GM21367 (cell line): ENCODE data around the gene DNASE1L2.

Source experiments
- ATAC-seq: cut with Tn5 transposase; IDR thresholded peaks from one replicate; pipeline ENCODE4 v1.9.1; 2021; ENCODE audit not compliant: unreplicated experiment

DNASE1L2 gene

DNA sequence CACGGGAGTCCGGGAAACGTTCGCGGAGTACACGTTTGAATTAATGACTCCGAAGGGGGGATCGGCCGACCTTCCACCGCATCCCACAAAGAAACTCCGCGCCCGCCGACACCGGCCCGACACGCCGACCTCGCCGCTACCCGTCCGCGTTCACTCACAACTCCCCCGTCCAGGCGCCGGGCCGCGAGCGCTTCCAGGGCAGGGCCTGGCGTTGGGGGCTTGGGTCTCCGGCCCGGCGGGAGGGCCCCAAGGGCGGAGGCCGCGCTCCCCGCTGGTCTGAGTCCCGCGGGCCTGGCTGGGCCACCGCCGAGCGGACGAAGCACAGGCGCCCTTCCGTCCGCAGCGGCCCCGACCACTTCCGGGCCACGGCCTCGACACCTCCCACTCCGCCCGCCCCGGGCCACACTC, 31.3 kb downstream of the DNASE1L2 start:
- ATAC-seq, result peak; percentile 40

DNA sequence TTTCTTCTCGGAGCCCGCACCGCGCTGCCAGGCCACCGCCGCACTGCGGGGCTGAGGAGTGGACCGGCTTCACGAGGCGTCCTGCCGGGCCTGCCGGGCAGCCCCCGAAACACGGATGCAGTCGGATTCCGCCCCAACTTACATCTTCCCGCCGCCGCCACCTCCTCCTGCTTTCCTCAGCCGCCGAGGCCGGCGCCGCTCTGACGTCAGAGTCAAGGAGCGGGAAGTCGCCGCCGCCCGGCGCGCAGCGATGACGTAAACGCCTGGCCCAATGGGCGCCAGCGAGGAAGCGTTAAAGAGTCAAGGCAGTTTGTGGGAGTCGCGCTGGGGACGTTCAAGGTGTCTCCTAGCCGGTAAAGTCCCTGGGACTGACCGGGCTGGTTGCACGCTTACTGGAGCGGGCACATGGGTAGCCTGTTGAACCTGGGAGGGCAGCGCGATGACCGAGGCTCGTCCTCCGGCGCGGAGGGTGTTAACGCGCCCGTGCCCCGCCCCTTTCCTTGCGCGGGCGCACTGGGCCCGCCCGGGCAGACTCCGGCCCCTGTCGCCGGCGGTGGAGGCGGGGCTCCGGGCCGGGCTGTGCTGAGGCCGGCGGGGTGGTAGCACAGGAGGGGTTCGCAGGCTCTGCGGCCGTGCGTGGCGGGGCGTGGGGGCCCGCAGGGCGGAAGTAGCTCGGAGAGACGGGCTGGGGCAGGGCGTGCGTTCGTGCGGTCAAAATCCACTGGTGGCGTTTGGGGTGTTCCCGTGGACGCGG, 31.8 kb downstream of the DNASE1L2 start, which contains the start of gene RNPS1:
RNPS1 (minus strand) TSS at position 214 of the 754 bp plus-strand sequence. CDS start 3,483 bp downstream, outside the sequence.
- peak; percentile 57 for ATAC-seq

DNA sequence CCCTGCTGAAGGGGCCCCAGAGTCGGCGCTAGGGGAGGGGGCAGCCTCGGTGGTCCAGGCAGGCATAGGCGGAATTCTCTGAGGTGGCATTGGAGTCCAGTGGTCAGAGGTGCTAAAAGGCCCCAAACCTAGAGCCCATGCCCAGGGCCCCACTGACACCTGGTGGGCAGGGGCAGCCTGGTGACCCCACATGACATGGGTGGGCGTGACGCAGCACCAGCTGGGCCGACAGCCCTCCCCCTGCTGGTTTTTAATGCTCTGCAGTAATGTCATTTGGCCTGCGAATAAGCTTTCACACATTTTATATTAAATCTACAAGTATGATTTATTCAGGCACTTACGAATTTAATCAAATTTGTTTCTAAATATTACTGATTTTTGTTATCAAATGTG, 33.8 kb downstream of the DNASE1L2 start:
- no peak for ATAC-seq

DNA sequence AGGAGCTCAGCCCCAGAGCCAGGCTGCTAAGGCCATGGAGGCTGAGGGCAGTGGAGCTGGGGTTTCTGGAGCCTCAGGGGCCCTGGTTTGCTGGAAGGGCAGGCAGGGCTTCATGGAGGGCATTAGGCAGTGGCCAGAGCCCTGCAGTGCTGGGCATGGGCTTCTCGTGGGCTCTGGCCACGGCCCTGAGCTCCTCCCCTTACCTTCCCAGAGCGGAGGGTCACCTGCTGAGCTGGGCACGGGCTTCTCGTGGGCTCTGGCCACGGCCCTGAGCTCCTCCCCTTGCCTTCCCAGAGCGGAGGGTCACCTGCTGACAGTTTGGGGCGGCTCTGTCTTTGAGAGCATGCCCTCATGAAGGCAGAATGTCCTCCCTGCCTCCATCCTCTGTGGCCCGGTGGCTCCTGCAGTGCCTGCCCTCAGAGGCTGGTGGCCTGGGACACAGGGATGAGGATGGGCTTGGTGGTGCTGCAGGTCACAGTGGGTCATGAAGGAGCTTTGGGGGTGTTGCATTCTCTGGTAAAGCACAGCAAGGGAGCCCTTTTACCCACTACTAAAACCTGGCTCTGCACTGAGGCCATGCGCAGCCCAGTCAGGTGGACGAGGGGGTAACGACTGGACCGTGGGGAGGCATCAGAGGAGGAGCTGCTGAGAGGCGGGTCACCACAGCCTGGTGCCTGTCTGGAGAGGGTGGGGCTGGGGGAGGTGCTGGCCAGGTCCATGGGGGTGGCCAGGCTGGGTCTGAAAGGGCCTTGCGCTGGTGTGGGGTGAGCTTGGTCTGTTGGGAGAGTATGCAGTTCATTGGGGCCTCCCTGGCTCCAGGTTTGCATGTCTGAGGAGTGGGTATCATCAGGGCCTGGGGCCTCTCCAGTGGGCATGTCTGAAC, 34.6 kb downstream of the DNASE1L2 start:
- ATAC-seq, result no peak

DNA sequence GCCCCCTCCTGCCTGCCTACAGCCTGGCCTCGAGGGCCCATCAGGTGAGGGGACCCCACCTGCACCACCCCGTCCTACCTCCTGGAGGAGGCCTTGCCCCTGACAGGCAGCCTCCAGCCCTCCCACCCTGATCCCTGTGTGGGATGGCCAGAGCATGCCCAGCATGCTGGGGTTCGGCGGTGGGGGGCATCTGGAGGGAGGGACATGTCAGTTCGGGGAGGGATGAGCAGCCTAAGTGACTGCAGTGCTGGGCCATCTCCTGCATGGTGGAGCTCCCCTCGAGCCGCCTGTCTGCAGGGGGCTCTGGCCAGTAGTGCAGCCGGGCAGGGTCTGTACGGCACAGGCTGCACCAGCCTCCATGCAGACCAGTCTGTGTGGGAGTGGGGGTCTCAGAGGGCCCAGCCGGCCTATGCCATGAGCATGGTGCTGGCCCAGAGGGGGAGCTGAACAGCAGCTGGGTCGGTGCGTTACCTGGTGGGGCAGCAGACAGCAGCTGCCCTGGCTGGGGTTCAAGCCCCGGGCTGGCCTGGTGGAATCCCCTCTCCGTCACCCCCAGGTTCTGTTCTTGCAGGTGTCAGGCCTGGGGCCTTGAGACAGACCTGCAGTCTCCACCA, 35.7 kb downstream of the DNASE1L2 start:
- no peak for ATAC-seq

DNA sequence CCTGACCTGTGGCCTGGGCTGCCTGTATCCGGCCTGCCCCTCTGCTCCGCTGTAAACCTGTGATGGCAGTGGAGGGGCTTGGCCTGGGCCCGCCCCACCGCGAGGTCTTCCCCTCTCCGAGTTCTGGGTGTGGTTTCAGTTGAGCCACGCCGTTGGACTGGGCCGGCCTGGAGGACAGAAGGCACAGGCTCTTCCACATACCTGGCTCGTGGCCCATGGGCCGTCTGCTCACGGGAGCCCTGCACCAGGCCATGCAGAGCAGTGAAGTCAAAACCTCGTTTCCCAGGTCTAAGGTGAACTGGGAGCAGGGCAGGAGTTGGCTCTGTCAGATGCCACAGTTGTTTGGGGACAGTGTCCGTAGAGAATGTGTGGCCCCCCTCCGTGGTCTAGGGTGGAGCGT, 37.2 kb downstream of the DNASE1L2 start:
- ATAC-seq, result no peak

DNA sequence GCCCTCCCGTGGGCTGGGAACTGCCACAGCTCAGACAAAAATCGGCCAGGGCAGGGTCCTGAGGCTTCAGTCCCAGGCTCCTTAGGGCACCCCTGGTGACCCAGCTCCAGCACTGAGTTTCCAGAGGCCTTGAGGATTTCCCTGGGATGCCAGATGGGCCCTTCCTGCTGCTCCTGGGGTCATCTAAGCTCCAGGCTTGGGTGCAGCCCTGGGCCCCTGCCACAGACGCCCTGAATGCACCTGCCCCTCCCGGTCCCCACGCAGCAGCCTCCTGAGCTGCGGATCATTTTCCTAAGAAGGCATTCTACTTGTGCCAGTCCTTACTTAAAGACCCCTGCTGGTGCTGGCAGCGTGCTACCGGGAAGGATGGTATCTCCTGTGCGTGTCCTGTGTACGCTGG, 37.7 kb downstream of the DNASE1L2 start:
- ATAC-seq, result no peak

DNA sequence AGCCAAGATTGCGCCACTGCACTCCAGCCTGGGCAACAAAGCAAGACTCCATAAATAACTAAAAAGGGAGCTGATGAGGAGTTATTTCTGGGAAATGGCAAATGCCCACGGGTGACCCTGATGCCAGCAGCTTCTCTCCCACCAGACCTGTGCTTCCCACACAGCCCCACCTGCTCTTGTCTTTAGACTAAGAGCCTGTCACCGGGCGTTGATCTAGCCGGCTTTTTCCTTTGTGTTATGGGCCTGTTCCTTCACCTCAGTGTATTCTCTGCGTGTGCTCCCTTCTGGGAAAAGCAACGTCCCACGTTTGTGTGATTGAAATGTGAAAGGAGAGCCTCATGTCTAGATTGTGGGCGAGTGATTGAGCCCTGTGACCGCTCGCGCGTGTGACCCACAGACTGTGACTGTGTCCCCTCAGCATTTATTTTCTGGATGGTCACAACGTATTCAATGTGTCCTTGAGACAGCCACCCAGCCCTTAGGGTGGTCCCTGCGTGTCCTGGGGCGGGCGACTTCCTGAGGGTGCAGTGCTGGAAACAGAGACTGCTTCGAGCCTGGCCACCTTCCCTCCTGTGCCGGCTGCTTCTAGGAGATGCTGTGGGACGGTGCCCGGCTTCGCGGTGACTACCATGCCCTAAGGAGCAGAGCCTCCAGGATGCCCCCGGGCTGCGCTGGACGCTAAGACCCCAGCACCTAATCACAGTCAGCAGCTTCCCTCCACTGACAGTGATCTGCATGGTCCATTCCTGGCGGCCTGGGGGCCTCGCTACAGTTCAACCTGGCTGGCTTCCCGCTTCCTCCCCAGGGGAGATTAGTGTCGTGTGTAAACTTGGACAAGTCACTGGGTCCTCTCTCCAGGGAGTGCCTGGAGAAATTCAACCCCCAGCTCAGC, 39.5 kb downstream of the DNASE1L2 start:
- ATAC-seq, result no peak

DNA sequence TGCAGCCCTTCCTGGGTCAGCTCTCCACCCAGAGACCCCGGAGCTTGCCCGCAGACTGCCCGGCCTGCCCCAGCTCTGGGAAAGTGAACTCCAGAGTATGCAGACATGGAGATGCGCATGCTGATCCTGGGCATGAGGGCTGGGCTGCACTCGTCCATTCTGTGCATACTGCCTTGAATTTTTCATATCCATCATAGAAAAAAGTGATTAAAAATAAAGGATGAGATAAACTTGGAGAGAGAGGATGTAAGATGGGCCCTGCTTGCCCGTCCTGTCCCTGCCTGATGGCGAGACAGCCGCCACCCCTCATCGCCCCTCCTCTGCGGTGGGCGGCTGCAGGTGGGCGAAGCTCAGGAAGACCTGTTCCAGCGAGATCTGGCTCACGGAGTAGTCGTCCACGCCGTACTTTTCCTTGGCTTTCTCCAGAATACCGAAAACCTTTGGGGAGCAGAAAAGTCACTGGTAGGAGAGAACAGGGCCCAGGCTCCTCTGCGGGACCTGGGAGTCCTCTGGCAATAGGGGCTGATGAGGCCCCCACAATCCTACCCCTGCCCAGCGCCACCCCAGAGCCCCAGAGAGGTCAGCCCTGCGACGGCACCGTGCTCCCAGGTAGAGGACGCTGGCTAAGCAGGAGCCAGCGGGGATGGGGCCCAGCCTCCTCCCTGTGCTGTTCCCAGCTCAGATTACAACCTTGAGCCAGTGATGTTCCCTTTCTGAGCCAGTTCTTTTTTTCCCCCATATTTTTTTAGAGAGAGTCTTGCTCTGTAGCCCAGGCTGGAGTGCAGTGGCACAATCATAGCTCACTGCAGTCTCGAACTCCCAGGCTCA, 40.3 kb downstream of the DNASE1L2 start:
- no peak for ATAC-seq

DNA sequence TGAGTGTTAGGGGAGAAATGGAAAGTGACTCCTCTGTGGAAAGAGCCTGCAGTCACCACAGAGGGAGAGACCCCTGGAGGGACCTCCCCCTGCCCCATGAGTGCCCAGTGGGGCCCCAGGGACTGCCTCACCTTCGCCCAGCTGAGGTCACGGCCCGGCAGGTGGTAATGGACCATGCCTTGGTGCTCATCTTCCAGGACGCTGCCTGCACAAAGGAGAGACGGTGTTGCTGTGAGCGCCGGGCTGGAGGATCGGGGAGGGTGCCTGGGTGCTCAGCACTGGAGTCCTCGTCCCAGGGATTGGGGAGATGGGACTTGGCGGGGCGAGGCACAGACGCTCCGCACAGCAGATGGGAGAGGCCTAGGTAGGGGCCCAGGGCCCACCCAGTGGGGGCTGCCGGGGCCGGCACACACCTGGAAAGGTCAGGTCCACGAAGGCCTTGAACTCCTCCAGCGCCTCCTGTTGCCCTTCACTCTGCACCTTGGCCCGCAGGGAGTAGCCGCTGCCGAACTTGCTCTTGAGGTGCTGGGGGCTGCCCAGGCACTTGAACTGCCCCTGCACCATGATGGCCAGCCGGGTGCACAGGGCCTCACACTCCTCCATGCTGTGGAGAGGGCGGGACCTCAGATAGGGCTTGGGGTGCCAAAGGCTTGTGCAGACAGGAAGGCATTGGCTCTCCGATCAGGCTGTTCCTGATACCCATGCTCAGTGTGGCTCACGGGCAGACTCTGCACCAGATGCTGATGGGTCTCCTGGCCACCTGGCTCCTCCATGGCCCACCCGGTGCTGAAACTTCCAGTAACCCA, 41.4 kb downstream of the DNASE1L2 start:
- ATAC-seq, result no peak

DNA sequence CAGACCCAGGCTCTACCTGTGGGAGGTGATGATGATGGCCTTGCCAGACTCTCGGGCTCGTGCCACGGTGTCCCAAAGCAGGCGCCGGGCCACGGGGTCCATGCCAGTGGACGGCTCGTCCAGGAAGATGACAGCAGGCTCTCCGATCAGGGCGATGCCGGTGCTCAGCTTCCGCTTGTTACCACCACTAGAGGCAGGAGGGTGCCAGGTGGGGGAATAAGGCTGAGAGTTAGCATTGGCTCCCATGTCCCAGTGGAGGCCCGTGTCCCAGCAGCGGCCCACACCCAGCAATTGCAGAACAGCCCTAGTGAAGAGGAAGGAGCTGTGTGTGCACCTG, 42.0 kb downstream of the DNASE1L2 start:
- no peak for ATAC-seq

DNA sequence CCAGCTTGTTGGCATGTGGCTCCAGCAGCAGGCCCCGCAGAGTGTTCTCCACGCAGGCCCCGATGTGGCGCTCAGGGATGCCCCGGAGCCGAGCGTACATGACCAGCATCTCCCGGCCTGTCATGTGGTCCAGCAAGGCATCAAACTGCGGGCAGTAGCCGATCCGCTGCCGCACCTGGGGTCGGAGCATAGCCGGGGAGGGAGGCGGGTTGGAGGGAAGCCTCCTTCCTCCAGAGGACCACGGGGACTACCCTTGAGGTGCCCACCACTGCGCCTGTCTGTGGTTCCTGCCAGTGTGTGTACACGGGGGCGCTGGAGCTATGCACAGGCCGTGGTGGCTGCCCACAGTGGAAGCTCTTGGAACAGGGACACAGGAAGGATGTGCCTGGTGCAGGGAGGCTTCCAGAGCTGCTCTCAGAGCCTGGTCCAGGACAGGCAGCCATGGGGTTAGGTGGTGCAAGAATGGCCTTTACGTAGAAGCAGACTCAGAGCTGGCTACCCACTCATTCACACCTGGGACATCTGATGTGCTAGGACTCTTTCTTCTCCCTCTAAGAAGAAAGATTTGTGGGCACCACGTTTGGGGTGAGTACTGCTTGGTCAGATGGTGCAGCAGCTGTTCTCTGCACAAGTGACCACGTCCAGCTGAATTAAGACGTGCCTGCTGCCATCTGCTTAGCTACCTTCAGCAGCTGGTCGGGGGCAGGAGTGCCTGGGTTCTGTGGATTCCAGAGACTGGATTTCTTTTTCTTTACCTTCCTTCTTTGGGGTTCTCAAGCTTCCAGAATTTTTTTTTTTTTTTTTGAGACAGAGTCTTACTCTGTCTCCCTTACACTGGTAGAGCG, 42.9 kb downstream of the DNASE1L2 start:
- no peak for ATAC-seq

DNA sequence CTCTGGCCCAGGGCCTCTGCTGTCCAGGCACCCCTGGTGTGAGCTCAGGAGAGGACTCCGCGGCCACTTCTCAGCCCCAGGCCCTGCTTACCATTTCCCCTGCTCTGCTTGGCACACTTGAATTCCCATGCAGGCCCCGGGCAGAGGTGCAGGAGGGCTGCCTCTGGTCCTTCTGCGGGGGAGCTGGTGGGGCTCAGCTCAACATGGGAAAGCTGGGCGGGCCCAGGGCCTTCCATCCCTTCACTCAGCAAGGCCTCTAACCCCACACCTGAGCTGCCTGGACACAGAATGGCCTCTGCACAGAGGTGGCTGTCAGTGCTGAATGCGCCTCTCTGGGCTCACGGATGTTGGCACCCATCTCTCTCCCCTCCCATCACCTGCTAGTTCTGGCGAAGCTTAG, 44.2 kb downstream of the DNASE1L2 start:
- no peak for ATAC-seq

DNA sequence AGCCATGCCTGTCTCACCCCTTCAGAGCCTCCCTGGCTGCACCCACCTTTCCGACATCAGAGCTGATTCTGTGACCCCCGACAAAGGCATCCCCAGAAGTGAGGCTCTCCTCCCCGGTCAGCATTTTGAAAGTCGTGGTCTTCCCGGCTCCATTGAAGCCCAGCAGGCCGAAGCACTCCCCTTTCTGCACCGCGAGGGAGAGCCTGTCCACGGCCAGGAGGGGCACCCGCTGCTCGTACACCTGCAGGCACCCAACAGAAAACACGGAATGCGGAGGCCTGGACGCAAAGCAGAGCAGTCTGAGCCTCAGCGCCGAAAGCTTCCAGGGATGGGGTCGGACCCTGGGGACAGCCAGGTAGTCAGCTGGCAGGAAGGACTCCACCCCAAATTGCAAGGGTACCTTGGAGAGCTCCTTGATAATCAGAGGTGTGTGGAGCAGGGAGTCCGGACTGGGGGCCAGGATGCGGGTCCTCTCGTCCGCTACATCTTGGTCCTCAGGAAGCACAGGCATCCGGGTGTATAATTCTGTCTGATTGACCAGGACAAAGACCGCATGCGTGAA, 44.8 kb downstream of the DNASE1L2 start:
- no peak for ATAC-seq

DNA sequence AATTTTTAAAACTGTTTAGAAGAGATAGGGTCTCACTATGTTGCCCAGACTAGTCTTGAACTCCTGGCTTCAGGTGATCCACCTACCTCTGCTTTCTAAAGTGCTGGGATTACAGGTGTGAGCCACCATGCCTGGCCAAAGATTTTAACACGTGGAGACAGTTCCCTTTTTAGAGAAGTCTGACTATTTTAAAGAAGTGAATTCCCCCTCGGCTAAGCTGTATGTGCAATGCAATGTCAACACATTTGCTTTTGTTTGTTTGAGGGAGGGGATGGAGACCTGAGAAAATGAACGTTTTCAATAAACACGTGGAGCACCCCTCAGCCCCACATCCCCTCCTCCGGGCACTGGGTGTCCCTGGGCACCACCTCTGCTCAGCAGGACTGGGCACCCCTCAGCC, 46.0 kb downstream of the DNASE1L2 start:
- ATAC-seq, result no peak

DNA sequence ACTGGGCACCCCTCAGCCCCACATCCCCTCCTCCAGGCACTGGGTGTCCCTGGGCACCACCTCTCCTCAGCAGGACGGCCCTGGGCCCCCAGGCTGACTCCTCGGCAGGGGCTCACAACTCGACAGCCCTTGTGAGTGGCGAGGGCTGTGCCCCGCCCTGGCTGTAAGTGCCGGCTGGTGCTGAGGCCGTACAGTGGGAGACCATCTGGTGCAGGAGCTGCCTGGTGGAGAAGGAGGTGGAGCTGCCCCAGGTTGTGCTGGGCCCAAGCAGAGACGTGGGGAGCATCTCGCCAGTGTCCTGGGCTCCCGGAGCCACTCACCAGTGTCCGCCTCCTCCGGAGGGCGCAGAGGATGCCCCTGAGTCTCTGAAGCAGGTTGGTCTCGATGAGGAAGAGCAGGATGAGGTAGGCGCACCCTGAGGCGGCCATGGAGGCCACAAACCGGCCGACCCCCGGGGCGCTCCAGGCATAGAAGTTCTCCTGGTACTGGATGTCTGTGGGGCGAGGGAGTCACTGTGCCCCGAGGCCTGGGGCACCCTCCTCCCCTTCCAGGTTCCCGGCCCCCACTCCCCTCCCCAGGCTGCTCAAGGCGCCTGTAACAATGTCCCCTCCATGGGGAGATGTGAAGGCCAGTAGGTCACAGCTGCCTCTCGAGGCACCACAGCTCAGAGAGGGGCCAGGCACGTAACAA, 46.8 kb downstream of the DNASE1L2 start:
- ATAC-seq, result no peak

DNA sequence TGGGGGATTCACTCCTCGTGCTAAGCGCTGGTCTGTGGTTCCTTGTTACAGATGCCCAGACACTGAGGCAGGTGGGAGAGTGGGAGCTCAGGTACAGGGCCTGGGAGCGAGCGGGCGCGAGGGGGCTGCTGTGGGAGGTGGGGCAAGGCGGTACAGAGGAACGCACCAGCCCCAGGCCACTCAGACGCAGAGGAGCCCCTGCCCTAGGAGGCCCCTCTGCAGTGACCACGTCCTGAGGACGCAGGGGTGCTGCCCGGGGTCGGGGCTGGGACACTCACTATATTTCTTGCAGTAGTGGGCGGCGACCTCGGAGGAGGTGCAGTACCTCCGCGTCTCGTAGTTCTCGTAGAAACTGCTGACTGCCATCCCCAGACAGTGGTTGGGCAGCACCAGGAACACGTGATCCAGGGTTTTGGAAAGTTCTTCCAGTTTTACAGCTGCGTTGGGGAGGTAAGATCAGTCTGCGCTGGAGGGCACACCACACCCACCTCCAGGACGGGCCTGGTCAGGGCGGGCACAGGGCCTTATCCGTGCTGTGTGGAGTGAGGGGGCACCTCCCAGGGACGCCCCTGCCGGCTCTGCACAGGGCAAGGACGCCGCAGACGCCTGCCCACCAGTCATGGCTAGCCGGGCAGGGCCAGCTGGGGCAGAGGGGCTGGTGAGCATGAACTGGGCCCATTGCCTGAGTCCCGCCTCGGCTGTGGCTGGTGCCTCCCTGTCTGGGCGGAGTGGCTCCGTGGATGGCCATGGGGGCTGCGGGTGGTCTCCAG, 47.9 kb downstream of the DNASE1L2 start:
- no peak for ATAC-seq
